Ovary (tissue), 3 donors: ENCODE results near the gene TTC13.

Experiments used
- EP300 ChIP-seq: sonication (generic); formaldehyde crosslinking; IDR thresholded peaks from one replicate; pipeline ENCODE4 v1.6.1; 2017; ENCODE audit warnings: antibody characterized with exemption
- POLR2A ChIP-seq: fragments of 450-650 bp; IDR thresholded peaks from one replicate; pipeline ENCODE4 v1.6.1; 2017; ENCODE audit warnings: antibody characterized with exemption, mild to moderate bottlenecking, moderate library complexity
- TF ChIP-seq, protein P1 (sequence below), 3 donors: fragments of 450-650 bp in 2 of 3; fragments of 200-600 bp in 1 of 3; IDR thresholded peaks; one replicate each; pipeline versions ENCODE4 v1.5.1 to v1.8.0; 2016 to 2022; ENCODE audit warnings: antibody characterized with exemption in 3 of 3, mild to moderate bottlenecking in 1 of 3
- donor health status: DM: no; HTN: no; CAD: no.

DNA sequence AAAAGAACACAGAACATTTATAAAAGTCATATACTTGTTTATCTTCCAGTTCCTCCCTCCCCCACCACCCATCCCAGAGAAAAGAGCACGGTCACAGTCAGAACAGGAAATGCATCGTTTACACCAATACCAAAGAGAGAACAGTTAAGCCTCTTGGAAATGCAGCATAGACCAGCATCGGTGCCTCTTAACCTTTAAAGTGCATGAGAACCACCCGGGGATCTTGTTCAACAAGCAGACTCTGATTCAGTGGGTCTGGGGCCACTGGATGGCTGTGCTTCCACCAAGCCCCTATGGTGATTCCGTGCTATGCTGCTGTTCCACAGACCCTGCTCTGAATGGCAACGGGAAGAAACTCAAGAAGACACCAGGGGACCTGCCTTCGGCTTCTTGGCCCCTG lies 42.2 kb upstream of the TTC13 start:
- TF ChIP-seq, protein P1, sequence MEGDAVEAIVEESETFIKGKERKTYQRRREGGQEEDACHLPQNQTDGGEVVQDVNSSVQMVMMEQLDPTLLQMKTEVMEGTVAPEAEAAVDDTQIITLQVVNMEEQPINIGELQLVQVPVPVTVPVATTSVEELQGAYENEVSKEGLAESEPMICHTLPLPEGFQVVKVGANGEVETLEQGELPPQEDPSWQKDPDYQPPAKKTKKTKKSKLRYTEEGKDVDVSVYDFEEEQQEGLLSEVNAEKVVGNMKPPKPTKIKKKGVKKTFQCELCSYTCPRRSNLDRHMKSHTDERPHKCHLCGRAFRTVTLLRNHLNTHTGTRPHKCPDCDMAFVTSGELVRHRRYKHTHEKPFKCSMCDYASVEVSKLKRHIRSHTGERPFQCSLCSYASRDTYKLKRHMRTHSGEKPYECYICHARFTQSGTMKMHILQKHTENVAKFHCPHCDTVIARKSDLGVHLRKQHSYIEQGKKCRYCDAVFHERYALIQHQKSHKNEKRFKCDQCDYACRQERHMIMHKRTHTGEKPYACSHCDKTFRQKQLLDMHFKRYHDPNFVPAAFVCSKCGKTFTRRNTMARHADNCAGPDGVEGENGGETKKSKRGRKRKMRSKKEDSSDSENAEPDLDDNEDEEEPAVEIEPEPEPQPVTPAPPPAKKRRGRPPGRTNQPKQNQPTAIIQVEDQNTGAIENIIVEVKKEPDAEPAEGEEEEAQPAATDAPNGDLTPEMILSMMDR (IDR thresholded peaks at IDR 0.05): no peak
- TF ChIP-seq POLR2A: no peak
- no peak for TF ChIP-seq EP300
